Measurements from ENCODE around the gene DCAF8.

DNA sequence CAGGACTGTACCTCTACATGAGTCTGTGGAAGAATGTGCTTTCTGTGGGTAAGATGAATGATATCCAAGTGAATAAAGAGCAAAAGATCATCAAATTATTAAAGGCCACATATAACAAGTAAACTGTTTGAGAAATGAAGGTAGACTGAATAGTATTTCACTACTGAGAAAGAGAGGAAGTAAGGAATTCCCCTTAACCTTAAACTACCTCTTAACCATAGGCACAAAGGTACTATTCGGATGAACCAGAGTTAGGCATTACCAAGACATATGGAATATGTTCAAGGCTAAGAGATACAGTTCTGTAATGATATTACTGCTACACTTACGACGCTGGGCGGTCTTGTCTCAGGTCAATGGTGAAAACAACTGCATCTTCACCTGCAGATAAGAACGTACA, 25.5 kb downstream of the DCAF8 start:
- TF ChIP-seq, protein P1, sequence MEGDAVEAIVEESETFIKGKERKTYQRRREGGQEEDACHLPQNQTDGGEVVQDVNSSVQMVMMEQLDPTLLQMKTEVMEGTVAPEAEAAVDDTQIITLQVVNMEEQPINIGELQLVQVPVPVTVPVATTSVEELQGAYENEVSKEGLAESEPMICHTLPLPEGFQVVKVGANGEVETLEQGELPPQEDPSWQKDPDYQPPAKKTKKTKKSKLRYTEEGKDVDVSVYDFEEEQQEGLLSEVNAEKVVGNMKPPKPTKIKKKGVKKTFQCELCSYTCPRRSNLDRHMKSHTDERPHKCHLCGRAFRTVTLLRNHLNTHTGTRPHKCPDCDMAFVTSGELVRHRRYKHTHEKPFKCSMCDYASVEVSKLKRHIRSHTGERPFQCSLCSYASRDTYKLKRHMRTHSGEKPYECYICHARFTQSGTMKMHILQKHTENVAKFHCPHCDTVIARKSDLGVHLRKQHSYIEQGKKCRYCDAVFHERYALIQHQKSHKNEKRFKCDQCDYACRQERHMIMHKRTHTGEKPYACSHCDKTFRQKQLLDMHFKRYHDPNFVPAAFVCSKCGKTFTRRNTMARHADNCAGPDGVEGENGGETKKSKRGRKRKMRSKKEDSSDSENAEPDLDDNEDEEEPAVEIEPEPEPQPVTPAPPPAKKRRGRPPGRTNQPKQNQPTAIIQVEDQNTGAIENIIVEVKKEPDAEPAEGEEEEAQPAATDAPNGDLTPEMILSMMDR (conservative IDR thresholded peaks at IDR 0.05): no peak
- no peak for TF ChIP-seq ZFX (IDR thresholded peaks at IDR 0.05)

Measured in C4-2B (cell line).